Pulmonary artery endothelial cell (primary cell): ENCODE data around the gene RAP2B. TPM values are rescaled to one million over a fixed set of nuclear protein-coding genes. Genes with fewer than 3 reads are reported as not detected.
"Not testable (repeated sequence)": the region's sequence is repeated elsewhere in the genome, so short reads cannot be mapped to it uniquely, and the experiment has no call there.

Experiments used
- DNase-seq: peaks from one replicate; pipeline ENCODE4 v3.0.0-alpha.2; 2011; ENCODE audit warnings: low read depth, low spot score
- total RNA-seq: library from RNA; depleted of rRNA; stranded (reverse); fragments of >200 nt; gene quantifications from 2 replicates; pipeline ENCODE4 v1.2.3, GENCODE V29; 2014

Gene RAP2B
- 44.1 and 54.0 TPM in 2 replicates for total RNA-seq

GRCh38 chr3:153161714-153162512 lies at the start of gene RAP2B:
Gene RAP2B (plus strand): TSS chr3:153162226. CDS start chr3:153162694, 468 bp downstream.
- DNase-seq: peak; percentile 87

- no peak for DNase-seq
Measured at GRCh38 chr3:153113541-153113940, 48.5 kb upstream of the RAP2B start.

GRCh38 chr3:153114270-153114669 lies 47.8 kb upstream of the RAP2B start:
- not testable (repeated sequence) for DNase-seq

- DNase-seq: no peak
Measured at GRCh38 chr3:153115326-153115725, 46.7 kb upstream of the RAP2B start.

GRCh38 chr3:153127788-153128187 lies 34.2 kb upstream of the RAP2B start:
- no peak for DNase-seq

GRCh38 chr3:153129426-153129825 lies 32.6 kb upstream of the RAP2B start:
- no peak for DNase-seq

GRCh38 chr3:153129866-153130265 lies 32.2 kb upstream of the RAP2B start:
- no peak for DNase-seq

- DNase-seq: peak; percentile 15
Measured at GRCh38 chr3:153130312-153130977, 31.6 kb upstream of the RAP2B start.

GRCh38 chr3:153137626-153138025 lies 24.4 kb upstream of the RAP2B start:
- no peak for DNase-seq

GRCh38 chr3:153138276-153139210 lies 23.5 kb upstream of the RAP2B start:
- DNase-seq: peak; percentile 94

GRCh38 chr3:153142961-153143360 lies 19.1 kb upstream of the RAP2B start:
- DNase-seq: no peak

GRCh38 chr3:153144071-153144470 lies 18.0 kb upstream of the RAP2B start:
- no peak for DNase-seq

GRCh38 chr3:153144779-153145178 lies 17.2 kb upstream of the RAP2B start:
- DNase-seq: no peak

GRCh38 chr3:153145454-153145853 lies 16.6 kb upstream of the RAP2B start:
- DNase-seq: no peak

- no peak for DNase-seq
Measured at GRCh38 chr3:153146191-153147053, 15.6 kb upstream of the RAP2B start.

- DNase-seq: no peak
Measured at GRCh38 chr3:153150991-153151390, 11.0 kb upstream of the RAP2B start.

GRCh38 chr3:153155786-153156185 lies 6.2 kb upstream of the RAP2B start:
- not testable (repeated sequence) for DNase-seq

GRCh38 chr3:153158189-153158588 lies 3.8 kb upstream of the RAP2B start:
- no peak for DNase-seq

GRCh38 chr3:153158961-153159735 lies 2.9 kb upstream of the RAP2B start:
- no peak for DNase-seq
